MM.1S (cell line): ENCODE results near the gene CYP46A1.

Source experiments
- CTCF ChIP-seq: fragments of 300-600 bp; sonication (generic); IDR thresholded peaks from 2 replicates; pipeline ENCODE4 v1.5.1; 2016; ENCODE audit warnings: antibody characterized with exemption, low read length, mixed read lengths
- EZH2 ChIP-seq: fragments of 300-600 bp; sonication (generic); optimal IDR thresholded peaks from 2 replicates; pipeline ENCODE3; 2017; ENCODE audit warnings: low read depth, mild to moderate bottlenecking, antibody characterized with exemption, low read length, mixed read lengths

- TF ChIP-seq CTCF, result no peak
- TF ChIP-seq EZH2, result no peak
Observed at GRCh38 chr14:99673305-99674063, 10.6 kb upstream of the CYP46A1 start.
